Hippocampal formation (tissue), 2 donors: ENCODE results near the gene HYCC1.
"Not testable (repeated sequence)": the region's sequence is repeated elsewhere in the genome, so short reads cannot be mapped to it uniquely, and the experiment has no call there.

ENCODE experiments used
- DNase-seq, 2 donors: peaks; one replicate each; lab custom pipeline; 2025; lab: John Stamatoyannopoulos, UW

Gene HYCC1

DNA sequence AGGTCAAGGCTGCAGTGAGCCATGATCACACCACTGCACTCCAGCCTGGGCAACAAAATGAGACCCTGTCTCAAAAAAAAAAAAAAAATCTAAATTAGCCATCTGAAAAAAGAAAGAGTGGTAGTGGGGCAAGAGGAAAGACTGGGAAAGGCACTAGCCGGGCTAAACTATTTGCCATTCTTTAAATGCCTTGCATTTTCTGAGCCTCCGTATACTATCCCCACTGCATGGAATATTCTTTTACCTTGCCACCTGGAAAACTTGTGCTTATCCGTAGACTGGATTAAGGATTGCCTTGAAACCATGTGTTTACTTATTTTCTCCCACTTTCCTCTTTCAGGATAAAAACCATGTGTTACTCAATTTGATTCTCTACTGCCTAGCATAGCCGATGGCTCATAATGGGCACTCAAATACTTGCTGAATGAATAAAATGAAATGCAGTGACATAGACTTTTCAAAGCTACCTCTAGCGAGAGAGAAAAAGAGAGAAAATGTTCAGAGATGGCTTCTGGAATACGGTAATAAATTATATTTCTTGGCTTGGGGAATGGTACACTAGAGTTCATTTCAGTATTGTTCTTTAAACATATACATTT, 30.6 kb downstream of the HYCC1 start:
- no peak for DNase-seq

GRCh38 chr7:22980422-22980821, 33.5 kb downstream of the HYCC1 start:
- DNase-seq: no peak

DNA sequence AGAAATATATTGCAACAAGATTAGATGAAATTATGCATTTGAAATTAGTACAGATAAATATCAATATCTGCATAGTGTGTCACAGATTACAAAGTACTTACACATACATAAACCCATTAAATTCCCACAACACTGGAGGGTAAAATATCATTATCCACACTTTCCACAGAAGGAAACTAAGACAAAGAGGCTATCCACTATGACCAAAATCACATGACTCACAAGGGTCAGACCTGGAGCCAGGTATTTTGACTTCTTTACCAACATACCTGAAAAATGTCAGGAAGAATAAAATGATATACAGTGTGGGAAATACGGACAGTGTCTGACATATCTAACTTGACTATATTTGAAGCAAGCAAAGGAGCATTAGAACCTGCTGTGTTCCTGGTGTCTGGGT, 34.1 kb downstream of the HYCC1 start:
- DNase-seq: no peak

GRCh38 chr7:22979251-22979650, 34.7 kb downstream of the HYCC1 start:
- no peak for DNase-seq

GRCh38 chr7:22974636-22975035, 39.3 kb downstream of the HYCC1 start:
- DNase-seq: not testable (repeated sequence)

DNA sequence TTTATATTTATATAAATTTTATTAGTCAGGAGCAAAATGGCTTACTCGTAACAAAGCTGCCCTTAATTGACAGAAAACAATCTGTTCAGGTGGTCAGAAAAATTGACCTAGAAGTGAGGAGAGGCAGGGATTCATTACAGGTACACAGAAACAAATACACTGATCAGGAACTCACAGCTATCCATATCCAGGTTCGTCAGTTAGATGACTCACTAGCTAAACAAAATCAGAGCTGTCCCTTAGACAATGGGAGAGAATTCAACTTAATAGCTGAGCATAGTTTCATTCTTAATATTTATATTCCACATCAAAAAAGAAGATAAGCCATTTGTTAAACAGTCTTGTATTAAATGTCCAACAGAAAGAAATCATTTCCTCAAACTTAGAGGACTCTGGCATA, 41.7 kb downstream of the HYCC1 start:
- no peak for DNase-seq

GRCh38 chr7:22969010-22969431, 44.9 kb downstream of the HYCC1 start:
- DNase-seq: no peak
